NCI-H1694 (cell line): ENCODE measurements around the gene CHID1.

Experiments
- DNase-seq: peaks from one replicate; lab custom pipeline; 2025; lab: John Stamatoyannopoulos, UW

The CHID1 gene

GRCh38 chr11:863910-864827, 46.4 kb downstream of the CHID1 start:
- no peak for DNase-seq

GRCh38 chr11:863023-863909, 47.3 kb downstream of the CHID1 start:
- no peak for DNase-seq

DNA sequence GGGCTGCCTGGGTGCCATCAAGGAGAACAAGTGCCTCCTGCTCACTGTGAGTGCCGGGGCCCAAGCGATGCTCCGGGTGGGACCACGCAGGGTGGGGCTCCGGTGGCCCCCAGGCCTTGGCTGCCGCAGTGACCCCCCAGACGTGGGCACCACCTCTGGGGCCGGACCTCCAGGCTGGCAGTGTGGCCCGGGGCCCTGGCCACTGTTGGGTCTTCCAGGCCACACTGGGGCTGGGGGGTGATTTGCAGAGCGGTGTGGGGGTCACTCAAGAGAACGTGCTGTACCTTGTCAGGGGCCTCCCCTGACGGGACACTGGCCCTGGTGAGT, 48.0 kb downstream of the CHID1 start:
- no peak for DNase-seq

DNA sequence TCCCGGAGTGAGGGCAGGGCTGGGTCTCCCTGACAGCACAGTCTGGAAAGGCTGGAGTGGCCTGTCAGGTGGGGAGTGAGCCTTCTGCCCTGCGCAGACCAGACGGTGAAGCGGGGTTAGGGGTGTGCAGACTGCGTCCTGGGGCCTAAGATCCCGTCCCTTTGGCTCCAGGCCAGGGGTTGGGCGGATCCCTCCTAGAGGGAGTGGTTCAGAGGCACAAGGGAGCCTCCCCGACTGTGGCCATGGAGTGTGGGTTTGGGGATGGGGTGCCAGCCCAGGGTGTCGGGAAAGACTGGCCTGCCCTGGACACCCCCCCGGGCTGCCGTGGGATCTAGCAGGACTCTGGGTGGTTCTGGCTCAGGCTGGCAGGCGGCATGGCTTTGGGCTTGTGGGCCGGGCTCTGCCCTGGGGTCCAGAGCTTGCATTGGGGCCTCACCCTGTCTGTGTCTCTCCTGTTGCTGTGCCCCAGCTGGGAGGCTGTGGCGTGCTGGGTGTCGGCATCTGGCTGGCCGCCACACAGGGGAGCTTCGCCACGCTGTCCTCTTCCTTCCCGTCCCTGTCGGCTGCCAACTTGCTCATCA, 48.4 kb downstream of the CHID1 start:
- DNase-seq = no peak

GRCh38 chr11:861105-861479, 49.5 kb downstream of the CHID1 start:
- DNase-seq = no peak

DNA sequence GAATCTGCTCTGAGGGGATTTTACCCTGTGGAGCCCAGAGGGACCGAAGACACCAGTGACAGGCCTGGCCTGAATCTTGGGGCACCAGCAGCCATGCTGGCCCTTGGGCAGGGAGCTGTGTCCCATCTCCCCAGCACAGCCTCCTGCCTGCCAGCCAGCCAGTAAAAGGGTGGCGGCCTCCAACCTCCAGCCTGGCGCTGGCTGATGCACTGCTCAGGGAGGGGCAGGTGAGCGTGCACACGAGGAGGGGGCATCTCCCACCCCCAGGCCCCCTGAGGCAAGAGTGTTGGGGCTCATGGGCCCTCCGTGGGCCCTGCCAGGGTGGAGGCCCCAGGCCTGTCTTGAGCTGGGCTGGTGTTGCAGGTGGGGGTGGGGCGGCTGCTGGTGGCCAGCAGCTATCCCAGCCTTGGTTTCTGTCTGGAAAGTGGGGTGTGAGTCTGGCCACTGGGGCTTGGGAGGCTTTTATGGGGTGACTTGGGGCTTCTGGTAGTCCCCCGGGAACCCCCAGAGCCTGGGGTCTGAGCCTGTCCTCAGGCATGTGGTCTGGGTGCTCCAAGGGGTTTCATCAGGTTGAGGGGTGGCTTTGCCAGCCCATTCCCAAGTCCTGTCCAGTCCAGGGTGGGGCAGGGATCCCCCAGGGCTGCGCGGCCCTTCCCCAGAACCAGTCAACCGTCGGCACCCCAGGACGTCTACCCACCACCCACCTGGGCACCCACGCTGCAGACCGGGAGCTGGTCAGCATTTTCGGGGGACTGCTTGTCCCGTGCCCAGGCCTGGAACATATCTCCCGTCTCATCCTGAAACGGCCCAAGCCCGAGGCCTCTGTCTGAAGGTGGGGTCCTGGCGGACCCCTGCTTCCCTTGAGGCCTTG, 50.1 kb downstream of the CHID1 start:
- DNase-seq = no peak

DNA sequence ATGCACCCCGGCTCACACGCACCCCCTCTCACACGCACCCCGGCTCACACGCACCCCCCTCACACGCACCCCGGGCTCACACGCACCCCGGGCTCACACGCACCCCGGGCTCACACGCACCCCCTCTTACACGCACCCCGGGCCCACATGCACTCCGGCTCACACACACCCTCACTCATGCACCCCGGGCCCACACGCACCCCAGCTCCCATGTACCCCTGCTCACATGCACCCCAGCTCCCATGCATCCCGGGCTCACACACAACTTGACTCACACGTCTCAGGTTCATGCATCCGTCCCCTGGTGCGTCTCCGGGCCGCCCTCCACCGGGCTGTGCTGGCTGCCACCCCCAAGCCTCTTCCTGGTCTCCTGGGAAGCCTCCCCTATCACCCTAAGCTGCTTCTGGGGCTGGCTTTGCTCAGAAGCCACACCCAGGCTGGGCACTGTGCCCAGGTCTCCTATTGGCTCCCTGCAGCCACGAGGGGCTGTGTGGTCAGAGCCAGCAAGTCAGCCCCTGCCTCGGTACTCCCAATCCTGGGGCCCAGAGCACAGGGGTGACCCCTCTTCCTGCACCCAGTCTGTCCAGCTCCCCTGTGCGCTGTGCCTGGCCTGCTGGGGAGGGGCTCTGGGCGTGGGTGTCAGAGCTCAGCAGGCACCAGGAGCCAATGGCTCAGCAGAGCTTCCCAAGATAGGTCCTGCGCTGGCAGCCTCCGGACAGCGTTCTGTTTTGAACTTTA, 51.0 kb downstream of the CHID1 start:
- peak; percentile 78 for DNase-seq

DNA sequence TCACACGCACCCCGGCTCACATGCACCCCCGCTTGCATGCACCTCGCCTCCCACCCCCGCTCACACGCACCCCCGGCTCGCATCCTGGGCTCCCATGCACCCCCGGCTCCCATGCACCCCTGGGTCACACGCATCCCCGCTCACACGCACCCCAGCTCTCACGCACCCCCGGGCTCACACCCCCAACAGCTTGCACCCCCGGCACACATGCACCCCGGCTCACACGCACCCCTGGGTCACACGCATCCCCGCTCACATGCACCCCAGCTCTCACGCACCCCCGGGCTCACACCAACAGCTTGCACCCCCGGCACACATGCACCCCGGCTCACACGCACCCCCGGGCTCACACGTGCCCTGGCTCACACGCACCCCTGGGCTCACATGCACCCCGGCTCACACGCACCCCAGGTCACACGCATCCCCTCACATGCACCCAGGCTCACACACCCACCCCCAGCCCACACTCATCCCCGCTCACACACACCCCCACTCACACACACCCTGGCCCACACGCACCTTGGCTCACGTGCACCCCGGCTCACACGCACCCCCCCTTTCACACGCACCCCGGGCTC, 51.8 kb downstream of the CHID1 start:
- no peak for DNase-seq

- no peak for DNase-seq
Measured at GRCh38 chr11:858053-858761, 52.4 kb downstream of the CHID1 start.

DNA sequence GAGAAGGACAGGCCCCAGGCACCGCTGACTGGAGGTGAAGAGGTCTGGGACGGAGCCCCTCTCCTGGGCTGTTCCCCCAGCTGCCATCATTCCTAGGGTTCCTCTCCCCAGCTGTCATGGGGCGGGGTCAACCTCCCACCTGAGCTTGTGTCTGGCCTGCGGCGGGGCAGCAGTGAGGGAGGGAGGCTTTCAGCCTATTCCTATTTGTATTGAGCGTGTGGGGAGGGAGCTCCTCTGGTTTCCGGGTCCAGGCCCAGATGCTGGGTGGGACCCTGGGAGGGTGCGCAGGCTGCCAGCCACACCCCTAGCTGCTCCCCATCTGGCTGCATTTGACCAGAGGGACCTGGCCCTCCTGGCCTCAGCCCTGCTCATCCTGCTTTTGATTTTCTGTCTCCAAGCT, 54.2 kb downstream of the CHID1 start:
- no peak for DNase-seq

DNA sequence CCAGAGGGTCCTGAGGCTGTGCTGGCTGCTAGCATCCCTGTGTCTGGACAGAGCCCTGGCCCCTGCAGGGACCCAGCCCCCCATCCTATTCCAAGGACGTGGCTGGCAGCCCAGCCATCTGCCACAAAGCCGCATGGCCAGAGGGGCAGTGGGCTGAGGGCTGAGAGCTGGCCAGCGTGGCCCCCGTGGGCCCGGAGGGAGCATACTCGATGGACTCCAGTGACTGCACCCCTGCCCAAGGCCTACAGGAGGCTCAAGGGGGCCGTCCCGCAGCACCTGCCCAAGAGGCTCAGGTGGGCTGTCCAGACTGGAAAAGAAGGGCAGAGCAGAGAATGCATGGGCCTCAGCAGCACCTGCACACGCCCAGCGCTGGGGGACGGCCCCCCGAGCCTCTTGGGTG, 54.8 kb downstream of the CHID1 start:
- DNase-seq = no peak

GRCh38 chr11:855330-855674, 55.3 kb downstream of the CHID1 start:
- DNase-seq = no peak

- DNase-seq = no peak
Measured at GRCh38 chr11:854601-855329, 55.8 kb downstream of the CHID1 start.

GRCh38 chr11:853682-854448, 56.7 kb downstream of the CHID1 start:
- no peak for DNase-seq

- no peak for DNase-seq
Measured at GRCh38 chr11:852762-853161, 57.8 kb downstream of the CHID1 start.

DNA sequence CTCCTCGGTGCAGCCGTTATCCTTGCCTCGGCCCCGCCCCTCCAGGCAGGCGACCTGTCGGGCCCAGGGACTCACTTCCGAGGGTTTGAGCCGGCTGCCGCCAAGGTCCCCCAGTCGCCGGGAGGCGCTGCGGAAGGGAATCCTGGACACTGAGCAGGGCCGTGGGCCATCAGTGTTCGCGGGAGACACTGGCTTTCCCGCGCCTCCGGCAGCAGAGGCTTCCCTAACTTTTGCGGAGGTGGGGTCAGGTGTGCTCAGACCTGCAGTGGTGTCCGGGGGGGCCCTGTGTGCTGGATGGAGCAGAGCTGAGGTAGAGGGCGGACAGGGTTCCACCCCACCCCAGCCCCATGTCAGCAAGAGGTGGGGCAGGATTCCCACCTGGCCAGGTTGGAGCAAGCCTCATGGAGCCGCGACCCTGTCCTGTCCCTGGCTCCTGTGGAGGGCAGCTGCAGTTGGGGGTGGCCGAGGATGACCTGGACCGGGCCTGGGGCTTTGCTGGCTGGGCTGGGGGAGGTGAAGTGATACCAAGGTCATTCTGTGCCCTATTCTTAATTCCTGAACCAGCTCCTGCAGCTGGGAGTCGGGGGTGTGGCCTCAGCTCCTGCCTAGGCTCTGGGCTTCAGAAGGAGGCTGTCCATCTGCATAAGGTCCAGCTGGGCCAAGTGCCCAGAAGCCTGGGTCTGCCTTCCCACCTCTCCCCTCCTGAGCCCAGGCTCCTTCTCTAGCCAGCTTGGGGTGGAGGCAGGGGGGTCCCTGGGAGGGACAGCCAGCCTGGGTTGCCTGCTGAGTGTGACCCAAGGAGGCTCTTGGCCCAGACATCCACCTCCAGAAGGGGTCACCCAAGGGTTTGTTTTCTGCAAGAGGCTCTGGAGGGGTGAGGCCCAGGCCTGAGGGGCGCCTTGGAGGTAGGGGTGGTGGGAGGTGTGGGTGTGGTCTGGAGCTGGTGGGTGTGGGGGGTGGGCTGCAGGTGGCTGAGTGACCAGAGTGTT, 59.5 kb downstream of the CHID1 start:
- DNase-seq = no peak

DNA sequence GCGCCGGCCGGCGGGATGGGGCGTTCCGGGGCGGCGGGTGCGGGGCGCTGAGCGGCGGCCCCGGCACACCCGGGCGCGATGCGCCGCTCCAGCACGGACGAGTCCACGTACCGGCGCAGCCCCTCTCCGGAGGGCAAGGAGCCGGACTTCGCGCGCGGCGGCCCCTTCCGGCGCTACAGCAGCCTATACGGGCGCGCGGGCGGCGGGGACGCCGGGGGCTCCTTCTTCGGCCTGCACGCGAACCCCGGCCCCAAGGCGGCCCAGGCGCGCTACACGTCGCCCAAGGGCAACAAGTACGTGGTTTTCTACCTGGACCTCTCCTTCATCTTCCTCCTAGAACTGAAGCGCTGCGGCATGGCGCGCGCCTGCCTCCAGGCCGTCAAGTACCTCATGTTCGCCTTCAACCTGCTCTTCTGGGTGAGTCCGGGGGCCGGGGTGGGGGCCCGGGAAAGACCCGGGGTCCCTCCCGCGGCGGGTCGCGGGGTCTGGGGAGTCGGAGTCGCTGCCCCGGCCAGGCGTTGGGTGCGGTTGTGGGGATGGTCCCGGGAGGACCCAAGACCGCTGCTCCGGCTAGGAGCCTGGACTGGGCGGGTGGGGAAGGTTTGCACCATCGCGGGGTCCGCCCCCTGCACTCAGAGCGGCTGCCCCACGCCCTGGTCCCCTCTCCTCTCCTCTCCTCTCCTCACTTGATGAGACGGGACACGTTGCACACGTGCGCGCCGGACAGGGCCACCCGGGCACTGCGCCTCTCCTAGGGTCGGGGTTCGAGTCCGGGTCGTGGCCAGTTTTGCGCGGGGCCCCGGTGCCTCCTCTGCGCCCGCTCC, 60.4 kb downstream of the CHID1 start:
- no peak for DNase-seq
